Measurements from ENCODE around the gene MTSS2. TPM values are rescaled to one million over a fixed set of nuclear protein-coding genes. Genes with fewer than 3 reads are reported as not detected.

Gene MTSS2
- total RNA-seq, 2 donors from 2014 or later, result 50.7 to 51.4 TPM

GRCh38 chr16:70662991-70663523, 22.8 kb downstream of the MTSS2 start:
- intact Hi-C loops (cut with DNase I), result no loop called here
- ATAC-seq (no peak), DNase-seq (no peak)

GRCh38 chr16:70661918-70662641, 23.8 kb downstream of the MTSS2 start:
- ATAC-seq, result peak; percentile 13 to 16
- intact Hi-C loops (cut with DNase I), result no loop called here
- DNase-seq, result no peak

GRCh38 chr16:70661534-70661917, 24.3 kb downstream of the MTSS2 start:
- no peak for DNase-seq
- ATAC-seq, result no peak
- intact Hi-C loops (cut with DNase I), result no loop called here

- DNase-seq (no peak), ATAC-seq (no peak)
- intact Hi-C loops (cut with DNase I), result no loop called here
These were observed 25.0 kb downstream of the MTSS2 start for GRCh38 chr16:70660672-70661350.

- ATAC-seq, result no peak
- intact Hi-C loops (cut with DNase I), result loop anchor here in 1 of 2 donors (10.0 kb wide), 1 partner anchor 295 kb away; no protein-coding TSS in a partner anchor
- DNase-seq, result no peak
These were observed 25.7 kb downstream of the MTSS2 start for GRCh38 chr16:70659953-70660671.

- ATAC-seq, result no peak
- intact Hi-C loops (cut with DNase I), result loop anchor here in 1 of 2 donors (10.0 kb wide), 1 partner anchor 295 kb away; no protein-coding TSS in a partner anchor
- no peak for DNase-seq
These were observed 26.3 kb downstream of the MTSS2 start for GRCh38 chr16:70659546-70659945.

GRCh38 chr16:70658921-70659320, 26.9 kb downstream of the MTSS2 start:
- DNase-seq (no peak), ATAC-seq (no peak)
- intact Hi-C loops (cut with DNase I), result loop anchor here in 1 of 2 donors (10.0 kb wide), 1 partner anchor 294 kb away; no protein-coding TSS in a partner anchor

- intact Hi-C loops (cut with DNase I), result loop anchor here in 1 of 2 donors (10.0 kb wide), 1 partner anchor 293 kb away; no protein-coding TSS in a partner anchor
- DNase-seq, result no peak
These were observed 27.9 kb downstream of the MTSS2 start for GRCh38 chr16:70657956-70658355.

GRCh38 chr16:70656712-70657263, 29.1 kb downstream of the MTSS2 start:
- intact Hi-C loops (cut with DNase I), result loop anchor here in 1 of 2 donors (10.0 kb wide), 1 partner anchor 292 kb away; no protein-coding TSS in a partner anchor
- DNase-seq, result no peak
- ATAC-seq, result no peak

More at GRCh38 chr16:70657956-70658355, 27.9 kb downstream of the MTSS2 start:
- no peak for ATAC-seq

- DNase-seq (no peak), ATAC-seq (no peak)
- intact Hi-C loops (cut with DNase I), result loop anchor here in 1 of 2 donors (10.0 kb wide), 1 partner anchor 291 kb away; no protein-coding TSS in a partner anchor
These were observed 29.7 kb downstream of the MTSS2 start for GRCh38 chr16:70656065-70656711.

- peak; percentile 83 to 84 for ATAC-seq
- intact Hi-C loops (cut with DNase I), result loop anchor here (5.0 to 10.0 kb wide), 2 partner anchors 122 to 289 kb away; no protein-coding TSS in a partner anchor
- peak; percentile 70 for DNase-seq
These were observed 31.8 kb downstream of the MTSS2 start for GRCh38 chr16:70653809-70654771.

- intact Hi-C loops (cut with DNase I), result loop anchor here (5.0 to 10.0 kb wide), 2 partner anchors 121 to 289 kb away; no protein-coding TSS in a partner anchor
- DNase-seq (no peak), ATAC-seq (no peak)
These were observed 32.4 kb downstream of the MTSS2 start for GRCh38 chr16:70653406-70653805.

- DNase-seq, result no peak
- intact Hi-C loops (cut with DNase I), result loop anchor here (5.0 to 10.0 kb wide), 2 partner anchors 120 to 288 kb away; no protein-coding TSS in a partner anchor
- ATAC-seq, result no peak
These were observed 33.5 kb downstream of the MTSS2 start for GRCh38 chr16:70652322-70652721.

GRCh38 chr16:70651524-70651923, 34.3 kb downstream of the MTSS2 start:
- intact Hi-C loops (cut with DNase I), result loop anchor here (5.0 to 10.0 kb wide), 2 partner anchors 119 to 287 kb away; no protein-coding TSS in a partner anchor
- ATAC-seq, result no peak
- no peak for DNase-seq

GRCh38 chr16:70650216-70650615, 35.6 kb downstream of the MTSS2 start:
- ATAC-seq (no peak), DNase-seq (no peak)
- intact Hi-C loops (cut with DNase I), result loop anchor here (5.0 to 10.0 kb wide), 2 partner anchors 118 to 285 kb away; no protein-coding TSS in a partner anchor

GRCh38 chr16:70649300-70649699, 36.6 kb downstream of the MTSS2 start:
- DNase-seq (no peak), ATAC-seq (no peak)
- intact Hi-C loops (cut with DNase I), result no loop called here

GRCh38 chr16:70648606-70649005, 37.2 kb downstream of the MTSS2 start:
- no peak for DNase-seq
- intact Hi-C loops (cut with DNase I), result no loop called here
- no peak for ATAC-seq
